HG02884 (cell line): Measurements from ENCODE around the gene TMUB2.

Experiments
- ATAC-seq: cut with Tn5 transposase; IDR thresholded peaks from one replicate; pipeline ENCODE4 v1.9.1; 2021; ENCODE audit warnings: mild to moderate bottlenecking, moderate library complexity; ENCODE audit not compliant: unreplicated experiment

The TMUB2 gene

DNA sequence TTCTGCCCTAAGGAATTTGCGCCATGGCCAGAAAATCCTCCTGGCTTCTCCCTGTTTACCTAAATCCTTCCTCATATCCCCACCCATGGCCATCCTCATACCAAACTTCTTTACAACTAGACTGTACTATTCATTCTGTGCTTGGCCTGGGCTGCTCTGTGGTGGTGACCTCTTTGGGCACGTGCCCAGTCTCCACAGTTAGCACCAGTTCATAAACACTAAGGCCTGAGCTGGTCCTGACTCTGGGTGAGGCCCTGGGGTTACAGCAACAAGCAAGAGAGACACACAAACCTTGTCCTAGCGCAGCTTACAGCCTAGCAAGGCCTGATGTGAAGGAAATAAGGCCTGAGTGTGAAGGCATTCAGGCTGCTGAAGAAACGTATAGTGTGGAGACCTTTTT, 16.0 kb downstream of the TMUB2 start:
- no peak for ATAC-seq

GRCh38 chr17:44203731-44204440, 17.1 kb downstream of the TMUB2 start:
- no peak for ATAC-seq

DNA sequence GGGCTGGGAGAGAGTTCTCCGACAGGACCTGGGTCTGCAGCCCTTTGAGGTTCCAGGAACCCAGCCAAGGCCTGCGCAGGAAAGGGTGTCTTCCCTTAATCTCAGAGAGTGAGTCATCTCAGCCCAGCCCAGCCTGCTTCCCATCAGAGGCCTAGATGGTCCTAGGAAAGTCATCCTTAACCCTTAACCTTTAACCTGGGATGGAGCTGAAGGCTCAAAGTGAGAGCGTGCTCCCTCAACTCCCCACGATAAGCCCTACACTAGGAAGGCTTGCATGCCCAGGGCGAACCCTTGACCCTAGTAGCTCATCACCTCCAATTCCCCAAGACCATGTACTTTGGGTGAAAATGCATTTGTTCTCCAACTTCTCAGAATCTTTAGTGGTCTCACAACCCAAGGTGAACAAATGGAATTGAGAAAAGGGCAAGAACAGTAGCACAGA, 17.7 kb downstream of the TMUB2 start:
- no peak for ATAC-seq

GRCh38 chr17:44205962-44206824, 19.4 kb downstream of the TMUB2 start:
- ATAC-seq = no peak

DNA sequence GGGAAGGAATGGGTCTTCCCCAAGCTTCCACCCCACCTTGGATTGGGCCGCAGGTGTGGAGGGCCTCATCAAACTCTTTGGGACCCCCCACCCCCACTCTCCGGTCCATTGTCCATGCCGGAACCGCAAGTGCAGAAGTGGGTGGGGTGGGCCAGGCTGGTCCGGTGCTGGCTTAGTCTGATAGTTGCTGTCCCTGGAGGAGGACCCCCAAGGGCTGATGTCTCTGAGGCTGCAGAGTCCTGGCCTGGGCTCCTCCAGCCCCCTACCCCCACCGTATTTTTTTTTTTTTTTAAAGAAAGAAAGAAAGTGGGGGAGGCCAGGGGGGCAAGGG, 20.0 kb downstream of the TMUB2 start:
- no peak for ATAC-seq

DNA sequence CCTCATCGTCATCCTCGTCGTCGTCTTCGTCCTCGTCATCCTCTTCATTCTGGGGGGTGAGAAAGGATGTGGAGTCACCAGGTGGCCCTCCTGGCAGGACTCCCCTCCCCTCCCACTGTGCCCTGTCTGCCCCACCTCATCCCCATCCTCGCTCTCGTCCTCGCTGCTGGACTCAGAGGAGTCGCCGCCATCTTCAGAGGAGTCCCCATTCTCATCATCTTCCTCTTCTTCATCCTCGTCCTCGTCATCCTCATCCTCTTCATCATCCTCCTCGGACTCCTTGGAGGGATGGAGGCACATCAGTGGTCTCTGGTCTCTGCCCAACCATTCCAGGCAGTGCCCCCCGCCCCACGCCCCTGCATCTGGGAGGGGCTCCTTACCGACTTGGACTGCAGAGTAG, 20.5 kb downstream of the TMUB2 start:
- ATAC-seq = no peak

DNA sequence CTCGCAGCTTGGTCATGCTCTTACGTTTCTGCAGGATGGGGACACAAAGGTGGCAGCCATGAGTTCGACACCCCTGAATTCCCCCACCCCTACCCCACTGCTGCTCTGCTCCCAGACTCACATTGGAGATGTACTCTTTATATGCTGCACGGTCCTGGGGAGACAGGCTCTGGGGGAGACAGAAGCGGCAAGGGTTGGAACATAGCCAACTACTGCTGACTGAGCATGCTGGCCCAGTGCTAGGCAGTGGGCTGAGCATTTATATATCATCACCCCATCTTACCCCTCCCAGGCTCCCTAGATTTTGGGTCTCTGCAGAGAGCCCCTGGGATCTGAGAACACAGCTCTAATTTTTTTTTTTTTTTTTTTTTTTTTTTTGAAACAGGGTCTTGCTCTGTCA, 21.0 kb downstream of the TMUB2 start:
- no peak for ATAC-seq

GRCh38 chr17:44209786-44210341, 23.1 kb downstream of the TMUB2 start:
- ATAC-seq = peak; percentile 26

DNA sequence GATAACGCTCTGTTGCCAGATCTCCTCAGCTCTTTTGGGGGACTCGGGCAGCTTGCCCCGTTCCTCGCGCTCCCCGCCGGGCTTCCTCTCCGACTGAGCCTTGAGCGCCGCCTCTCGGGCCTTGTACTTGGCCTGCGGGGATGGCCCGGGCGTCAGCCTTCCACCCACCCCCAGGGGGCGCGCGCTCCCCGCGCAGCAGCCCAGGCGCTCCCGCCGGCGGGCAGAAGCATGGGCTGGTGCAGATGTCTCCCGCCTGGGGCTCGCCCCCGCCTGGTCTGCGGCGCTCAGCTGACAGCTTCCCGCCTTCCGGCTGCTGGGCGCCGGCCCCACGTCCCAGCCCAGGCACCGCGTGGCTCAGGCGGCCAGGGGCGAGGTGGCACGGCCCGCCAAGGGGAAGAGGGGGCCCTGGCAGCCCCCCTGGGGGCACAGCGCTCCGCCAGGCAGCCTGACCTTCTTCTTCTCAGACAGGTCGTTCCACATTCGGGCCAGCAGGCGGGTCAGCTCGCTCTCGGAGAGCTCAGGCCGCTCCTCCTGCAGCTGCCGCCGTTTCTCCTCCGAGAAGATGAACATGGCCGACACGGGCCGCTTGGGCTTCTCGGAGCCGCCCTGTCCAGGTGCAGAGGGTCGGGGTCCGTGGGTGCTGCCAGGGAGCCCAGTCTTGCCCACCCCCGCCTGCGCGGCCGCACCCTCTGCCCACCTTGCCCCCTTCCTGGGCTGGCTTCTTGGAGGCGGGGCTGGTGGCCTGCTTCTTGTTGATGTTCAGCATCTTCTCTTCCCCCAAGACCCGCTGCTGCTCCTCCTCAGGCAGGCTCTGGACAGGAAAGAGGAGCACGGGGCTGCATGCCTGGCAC, 23.8 kb downstream of the TMUB2 start:
- peak; percentile 76 for ATAC-seq

- no peak for ATAC-seq
Observed at GRCh38 chr17:44211281-44212265, 24.8 kb downstream of the TMUB2 start.

- ATAC-seq = no peak
Observed at GRCh38 chr17:44212507-44213402, 26.0 kb downstream of the TMUB2 start.

DNA sequence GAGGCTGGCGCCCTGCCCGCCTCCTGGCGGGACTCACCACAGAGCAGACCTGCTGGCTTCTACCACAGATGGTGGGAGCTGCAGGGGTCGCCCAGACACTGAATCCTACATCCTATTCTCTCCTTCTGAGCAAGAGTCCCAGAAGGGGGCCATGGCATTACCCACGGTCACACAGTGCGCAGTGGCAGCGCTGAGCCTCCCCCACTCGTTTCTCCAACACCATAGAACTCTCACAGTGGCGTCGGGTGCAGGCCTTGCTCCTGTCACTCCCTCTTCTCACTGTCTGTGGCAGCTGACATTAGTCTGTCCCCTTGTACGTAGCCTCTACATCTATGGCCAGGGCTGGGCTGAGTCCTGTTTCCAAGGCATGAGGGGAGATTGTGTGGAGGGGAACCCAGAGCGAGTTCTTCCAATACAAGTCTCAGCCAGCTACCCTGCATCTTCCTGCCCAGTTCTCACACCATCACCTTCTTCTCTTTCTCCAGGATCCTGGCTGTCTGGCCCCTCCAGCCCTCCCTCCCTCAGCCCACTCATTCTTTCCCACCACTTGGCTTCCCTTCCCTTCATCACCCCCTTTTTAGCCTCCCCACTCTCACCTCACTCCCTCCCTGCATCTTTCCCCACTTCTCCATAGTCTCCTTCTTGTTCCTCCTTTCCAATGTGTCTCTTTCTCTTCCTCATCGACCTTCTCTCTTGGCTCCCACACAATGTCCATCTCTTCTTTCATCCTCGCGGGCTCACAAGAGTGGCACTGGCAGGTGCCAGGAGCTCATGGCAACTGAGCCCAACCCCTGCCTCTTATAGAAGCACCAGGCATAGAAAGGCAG, 26.8 kb downstream of the TMUB2 start:
- ATAC-seq = no peak

- no peak for ATAC-seq
Observed at GRCh38 chr17:44214230-44214494, 27.4 kb downstream of the TMUB2 start.

GRCh38 chr17:44214896-44215295, 28.1 kb downstream of the TMUB2 start:
- no peak for ATAC-seq

DNA sequence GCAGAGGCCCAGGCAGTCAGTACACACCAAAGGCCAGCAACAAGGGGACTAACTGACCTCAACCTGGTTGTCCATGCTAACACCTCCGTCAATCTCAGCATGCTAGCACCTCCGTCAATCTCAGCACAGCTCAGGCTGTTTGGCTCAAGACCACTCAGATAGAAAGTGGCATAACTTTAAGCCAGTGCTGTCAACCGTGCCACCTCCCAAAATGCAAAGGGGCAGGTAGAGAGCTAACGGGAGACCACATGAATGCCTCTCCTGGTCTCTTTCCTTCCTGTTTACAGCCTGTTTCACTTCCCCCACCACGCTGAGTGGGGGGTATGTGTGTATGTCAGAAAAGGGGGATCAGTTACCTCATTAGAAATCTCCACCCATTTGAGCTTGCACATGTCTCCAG, 29.4 kb downstream of the TMUB2 start:
- ATAC-seq = no peak

GRCh38 chr17:44216694-44217093, 29.9 kb downstream of the TMUB2 start:
- ATAC-seq = no peak

DNA sequence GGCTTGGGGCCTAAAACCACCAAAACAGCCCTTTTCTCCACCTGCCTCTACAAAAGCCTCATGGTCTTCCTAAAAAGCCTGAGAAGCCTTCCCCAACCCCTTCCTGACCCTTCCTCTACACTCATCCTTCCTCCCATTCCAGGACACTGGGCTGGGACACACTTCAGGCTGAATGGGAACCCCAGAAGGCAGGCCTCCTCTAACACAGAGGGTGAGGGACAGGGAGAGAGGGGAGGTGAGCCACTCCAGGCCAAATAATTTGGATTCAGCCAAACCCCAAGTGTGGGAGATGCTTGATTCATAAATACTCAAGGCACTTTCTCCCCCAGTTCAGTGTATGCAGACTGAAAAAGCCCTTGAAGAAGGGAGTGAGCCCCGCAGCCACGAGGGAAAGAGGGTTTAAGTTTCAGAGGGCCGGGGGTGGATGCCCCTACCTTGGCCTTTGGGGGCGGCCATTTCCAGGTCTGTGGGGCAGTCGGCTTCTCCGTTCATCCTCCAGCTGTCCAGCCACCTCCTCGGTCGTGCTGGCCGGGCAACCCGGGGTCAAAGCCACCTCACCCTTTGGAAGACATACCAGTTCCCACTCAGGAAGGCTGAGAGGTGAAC, 31.1 kb downstream of the TMUB2 start:
- no peak for ATAC-seq
